NCI-H748 (cell line): Measurements from ENCODE around the gene MLLT10.

Experiments
- DNase-seq: peaks from one replicate; lab custom pipeline; 2025; ENCODE audit not compliant: unreplicated experiment; lab: John Stamatoyannopoulos, UW

The MLLT10 gene

DNA sequence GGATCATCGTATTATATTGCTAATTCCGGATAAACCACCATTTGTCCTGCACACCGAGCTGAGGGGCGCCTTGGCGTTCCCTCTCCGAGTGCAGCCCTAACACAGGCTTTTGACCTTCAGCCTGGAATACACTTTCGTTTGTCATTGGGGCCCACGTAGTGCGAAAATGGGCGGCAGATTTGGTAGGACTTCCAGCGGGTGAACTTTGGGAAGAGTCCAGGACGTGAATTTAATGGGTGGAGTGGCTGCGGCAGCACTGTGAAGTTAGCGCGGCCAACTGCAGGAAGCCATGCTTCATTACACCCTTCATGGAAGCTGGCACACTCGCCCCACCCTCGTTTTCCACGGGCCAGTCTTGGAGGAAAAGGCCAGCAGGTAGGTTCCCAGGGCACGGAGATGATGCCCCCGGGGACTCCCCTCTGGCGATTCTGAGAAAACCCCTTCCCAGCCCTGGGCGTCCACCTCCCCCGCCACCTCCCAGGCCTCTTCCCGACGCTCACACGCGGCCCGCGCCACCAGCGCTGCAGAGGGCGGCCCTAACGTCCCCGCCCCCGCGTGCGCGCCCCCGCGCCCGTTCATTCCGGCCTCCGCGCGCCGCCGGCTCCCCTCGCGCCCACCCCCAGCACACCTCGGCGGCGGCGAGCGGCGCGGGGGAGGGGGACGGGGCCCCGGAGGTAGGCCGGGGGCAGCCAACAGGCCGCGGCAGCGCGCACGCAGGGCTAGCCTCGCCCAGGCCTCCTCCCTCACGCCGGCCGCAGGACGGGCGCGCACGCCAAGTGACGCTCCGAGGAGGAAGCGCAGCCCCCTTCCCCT lies at the start of gene MLLT10:
Gene MLLT10, plus strand, starts transcription at position 766 of the 813 bp plus-strand sequence. CDS start 413 bp downstream, outside the sequence.
- peak; percentile 97 for DNase-seq

DNA sequence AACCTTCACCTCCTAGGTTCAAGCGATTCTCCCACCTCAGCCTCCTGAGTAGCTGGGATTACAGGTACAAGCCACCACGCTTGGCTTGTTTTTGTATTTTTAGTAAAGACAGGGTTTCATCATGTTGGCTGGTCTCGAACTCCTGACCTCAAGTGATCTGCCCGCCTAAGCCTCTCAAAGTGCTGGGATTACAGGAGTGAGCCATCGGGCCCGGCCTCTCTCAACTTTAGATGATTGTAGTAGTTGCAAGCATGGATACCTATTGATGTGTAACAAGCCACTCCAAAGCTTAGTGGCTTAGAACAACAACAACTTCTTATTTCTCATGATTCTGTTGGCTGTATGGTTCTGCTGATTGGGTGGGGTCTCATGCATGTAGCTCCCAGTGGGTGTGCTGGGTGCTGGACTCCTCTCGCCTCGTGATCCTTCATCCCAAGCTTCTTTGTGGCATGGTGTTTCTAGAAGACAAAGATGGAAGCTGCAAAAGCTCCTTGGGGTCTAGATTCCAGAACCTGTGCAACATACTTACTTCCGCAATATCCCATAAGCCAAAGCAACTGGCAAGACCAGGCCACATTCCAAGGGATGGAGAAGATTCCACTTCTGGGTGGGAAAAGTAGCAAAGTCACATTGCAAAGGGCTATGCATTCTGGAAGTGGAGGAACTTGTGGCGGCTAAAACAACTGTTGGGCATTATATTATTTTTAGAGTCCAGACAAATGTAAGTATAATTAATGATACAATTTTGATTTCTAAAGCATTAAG lies 46.4 kb upstream of the MLLT10 start:
- DNase-seq: no peak

DNA sequence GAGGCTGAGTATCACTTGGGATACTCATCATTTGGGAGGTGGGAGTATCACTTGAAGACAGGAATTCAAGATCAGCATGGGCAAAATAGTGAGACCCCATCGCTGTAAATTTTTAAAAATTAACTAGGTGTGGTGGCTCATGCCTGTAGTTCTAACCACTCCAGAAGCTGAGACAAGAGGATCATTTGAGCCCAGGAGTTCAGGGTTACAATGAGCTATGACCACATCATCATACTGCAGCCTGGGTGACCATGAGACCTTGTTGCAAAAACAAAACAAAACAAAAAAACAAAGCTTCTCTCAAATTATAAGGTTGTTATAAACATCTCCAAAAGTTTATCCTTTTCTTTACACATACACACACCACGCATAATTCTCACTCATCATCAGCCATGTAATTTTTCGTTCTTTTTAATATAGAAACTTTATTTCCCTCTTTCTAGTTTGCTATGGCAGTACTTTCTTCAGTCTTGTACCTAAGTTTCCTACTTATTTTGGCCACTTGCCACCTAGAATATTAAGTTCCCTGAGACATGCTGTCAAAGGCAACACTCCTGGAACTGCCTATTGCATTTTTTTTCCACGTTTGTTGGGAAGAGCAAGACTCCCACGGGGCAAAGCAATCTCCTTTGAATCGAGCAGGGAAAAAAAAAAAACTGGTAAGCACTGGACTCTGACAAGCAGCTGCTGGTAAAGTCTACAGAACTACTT lies 45.6 kb upstream of the MLLT10 start:
- no peak for DNase-seq

DNA sequence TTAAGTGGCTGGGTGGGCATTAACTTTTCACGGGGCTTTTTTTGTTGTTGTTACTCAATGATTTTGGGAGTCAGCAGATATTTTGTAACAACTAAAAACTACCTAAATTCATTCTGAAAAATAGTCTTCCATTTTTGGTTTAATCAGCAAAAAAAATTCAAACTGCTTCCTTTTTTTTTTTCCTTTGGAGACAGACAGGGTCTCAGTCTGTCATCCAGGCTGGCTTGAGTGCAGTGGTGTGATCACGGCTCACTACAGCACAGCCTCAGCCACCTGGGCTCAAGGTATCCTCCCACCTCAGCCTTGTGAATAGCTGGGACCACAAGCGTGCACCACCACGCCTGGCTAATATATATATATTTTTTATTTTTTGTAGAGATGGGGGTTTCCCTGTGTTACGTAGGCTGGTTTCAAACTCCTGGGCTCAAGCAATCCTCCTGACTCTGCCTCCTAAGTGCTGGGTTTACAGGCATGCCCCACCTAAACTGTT lies 45.0 kb upstream of the MLLT10 start:
- DNase-seq: no peak

DNA sequence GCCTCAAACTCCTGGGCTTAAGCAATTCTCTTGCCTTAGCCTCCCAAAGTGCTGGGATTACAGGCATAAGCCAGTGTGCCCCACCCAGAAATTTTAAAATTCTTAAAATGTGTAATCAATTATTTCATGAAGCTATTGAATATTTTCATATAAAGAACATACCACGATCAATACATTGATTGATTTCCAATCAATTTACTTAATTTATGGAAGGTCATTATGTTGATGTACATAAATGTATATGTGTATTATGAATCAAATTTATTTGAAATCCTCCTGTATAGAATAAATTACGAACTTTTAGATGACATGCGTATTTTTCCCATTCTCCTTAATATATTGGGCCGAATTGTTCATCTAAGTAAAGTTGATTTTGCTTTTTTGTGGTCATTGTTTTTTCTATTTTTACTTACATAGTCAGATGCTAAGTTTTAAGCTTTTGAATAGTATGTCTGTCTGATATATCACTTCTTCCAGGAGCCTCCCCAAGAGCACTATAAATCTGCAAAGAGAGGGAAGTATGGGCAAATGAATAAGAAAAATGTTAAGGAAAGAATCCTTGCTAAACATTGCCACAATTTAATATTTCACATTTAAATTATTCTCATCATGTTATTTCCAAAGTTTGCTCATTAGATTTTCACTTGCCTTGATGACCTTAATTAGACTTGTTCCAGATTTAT lies 43.9 kb upstream of the MLLT10 start:
- DNase-seq: no peak

DNA sequence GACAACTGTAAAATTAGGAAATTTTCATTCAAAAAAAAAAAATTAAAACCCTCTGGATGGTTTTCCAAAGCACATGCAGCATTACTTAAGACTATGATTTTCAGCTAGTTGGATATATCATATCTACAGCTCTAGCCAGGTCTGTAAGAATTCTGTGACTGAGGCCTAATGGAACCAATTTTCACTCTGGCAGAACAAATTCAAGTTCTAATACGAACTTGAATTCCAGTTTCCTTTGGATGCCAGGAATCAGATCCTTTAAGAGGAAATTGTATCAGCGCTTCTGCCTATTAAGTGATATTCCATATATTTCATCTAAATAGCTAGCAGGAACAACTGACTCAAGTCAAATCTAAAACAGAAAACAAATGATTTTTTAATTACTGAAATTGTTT lies 43.3 kb upstream of the MLLT10 start:
- DNase-seq: no peak

DNA sequence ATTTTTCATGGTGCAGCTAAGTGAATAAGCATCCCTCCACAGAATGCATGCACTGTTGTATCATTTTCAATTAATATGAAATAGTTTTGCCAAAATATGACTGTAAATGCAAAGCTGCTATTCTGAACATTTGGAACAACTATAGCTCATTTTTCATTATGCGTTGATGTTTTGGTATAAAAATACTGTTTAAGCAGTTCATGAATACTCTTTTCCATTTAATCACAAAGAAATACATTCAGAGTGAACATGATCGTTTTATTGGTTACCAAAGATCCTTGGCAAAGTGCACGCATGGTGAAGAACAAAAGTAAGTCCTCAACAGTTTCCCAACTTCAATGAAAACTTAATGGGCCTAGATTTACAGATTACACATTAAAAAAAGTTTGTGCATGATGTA lies 41.6 kb upstream of the MLLT10 start:
- no peak for DNase-seq

DNA sequence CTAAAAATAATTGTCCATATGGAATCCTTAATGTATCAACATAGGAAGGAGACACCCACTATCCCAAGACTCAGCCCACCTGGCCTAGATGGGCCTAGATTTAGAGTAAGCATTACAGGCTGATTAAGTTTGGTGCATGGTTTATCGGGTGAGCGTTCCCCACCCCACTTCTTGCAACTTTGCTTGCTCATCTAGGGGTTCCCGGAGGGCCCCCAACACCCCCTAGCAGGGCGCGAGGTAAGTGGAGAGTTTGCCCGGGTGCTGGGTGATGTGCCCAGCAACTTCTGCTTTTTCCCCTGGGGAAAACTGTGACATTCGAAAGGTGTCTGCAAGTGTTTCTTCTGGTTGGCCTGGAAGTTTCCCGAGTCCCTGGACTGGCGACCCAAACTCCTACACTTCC lies 40.2 kb upstream of the MLLT10 start:
- no peak for DNase-seq

DNA sequence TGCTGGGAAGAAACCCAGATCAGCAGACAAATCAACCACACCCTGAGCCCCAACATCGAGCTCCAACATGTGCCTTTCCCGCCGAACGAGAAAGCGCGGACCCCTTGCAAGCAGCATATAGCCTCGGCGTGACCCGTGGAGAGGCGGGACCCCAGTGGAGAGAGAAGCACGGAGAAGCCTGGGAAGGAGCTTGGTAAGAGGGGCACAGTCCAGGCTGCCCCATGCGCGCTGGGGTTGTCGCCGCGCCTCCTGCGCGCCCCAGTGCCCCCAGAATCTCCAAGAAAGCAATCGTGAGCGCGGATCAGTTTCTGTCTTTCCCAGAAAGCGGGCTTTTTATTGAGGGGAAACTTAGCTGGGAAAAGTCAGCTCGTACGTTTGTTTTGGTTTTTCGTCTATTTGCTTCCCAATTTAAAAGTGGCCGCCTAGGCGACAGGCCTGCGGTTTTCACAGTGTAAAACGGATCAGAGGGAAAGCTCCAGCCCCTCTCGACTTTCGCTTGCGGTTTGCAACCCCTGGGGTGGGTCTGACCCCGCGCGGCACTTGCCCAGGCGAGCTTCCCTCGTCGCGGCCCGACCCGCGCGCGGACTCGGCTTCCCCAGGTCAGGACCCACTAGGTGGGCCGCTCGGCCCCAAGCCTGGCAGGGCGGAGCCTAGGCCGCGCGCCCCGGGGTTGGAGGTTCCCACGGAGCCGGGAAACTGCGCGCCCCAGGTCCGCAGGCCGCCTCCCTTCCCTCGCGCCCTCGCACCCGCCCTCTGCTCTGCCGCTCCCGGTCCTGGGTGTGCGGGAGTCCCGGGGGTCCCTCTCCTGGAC lies 39.6 kb upstream of the MLLT10 start:
- DNase-seq: peak; percentile 42

DNA sequence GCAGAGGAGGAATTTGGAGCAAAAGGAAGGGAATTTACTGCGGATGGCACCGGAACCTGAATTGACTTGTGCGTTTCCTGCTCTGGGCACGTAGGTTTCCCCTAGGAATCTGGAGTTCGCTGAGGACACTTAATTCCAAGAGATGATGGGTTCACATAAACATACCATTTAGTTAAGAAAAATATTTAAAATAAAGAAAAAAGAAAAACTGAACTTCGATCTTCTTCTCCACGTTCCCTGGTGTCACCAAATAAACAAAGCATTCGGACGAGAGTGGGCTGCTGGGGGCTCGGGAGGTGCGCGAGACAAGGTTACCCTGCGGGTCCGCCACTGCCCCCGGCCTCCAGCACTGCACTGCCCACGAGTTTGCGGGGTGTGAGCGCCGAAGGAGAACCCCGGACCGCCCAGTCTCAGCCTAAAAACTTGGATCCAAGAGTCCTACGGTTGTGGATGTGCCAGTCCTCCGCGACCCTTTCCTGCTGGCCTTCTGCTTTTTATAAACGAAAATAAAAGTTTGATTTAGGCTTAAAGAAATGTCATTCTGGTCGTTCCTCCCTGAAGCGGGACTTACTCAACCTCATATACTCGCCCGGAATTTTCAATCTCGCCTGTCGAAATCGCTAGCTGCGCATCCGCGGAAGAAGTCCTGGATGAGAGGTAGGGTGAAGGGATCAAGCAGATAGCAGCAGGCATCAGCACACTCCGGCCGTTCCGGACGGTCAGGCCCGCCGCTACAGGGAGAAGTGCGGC lies 38.9 kb upstream of the MLLT10 start:
- peak; percentile 34 for DNase-seq

DNA sequence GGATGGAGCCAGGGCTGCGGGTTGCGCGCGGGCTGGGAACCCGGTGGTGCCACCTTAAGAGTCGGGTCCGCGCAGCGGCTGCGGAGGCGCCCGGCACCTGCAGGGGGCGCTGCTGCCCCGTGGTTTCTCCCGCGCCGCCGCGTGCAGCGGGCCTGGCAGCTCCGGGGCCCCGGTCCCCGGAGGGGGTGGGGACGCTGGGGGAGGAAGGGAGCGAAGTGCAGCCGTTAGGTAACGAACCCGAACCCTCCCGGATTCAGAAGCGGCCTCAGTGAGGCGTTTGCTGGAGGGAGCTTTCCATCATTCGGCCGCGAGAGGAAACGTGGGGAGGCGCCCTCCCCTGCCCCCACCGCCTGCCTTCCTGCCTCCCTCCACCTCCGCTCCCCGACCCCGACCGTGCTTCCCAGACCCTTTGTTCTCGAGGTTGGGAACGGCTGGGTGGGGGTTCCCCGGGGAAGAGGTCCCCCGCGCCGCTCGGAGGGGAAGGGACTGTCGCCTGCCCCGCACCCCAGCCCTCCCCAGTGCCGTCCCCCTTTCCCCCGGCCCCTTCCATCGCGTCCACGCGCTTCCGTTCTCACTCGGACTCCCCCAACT lies 38.2 kb upstream of the MLLT10 start:
- peak; percentile 84 for DNase-seq

DNA sequence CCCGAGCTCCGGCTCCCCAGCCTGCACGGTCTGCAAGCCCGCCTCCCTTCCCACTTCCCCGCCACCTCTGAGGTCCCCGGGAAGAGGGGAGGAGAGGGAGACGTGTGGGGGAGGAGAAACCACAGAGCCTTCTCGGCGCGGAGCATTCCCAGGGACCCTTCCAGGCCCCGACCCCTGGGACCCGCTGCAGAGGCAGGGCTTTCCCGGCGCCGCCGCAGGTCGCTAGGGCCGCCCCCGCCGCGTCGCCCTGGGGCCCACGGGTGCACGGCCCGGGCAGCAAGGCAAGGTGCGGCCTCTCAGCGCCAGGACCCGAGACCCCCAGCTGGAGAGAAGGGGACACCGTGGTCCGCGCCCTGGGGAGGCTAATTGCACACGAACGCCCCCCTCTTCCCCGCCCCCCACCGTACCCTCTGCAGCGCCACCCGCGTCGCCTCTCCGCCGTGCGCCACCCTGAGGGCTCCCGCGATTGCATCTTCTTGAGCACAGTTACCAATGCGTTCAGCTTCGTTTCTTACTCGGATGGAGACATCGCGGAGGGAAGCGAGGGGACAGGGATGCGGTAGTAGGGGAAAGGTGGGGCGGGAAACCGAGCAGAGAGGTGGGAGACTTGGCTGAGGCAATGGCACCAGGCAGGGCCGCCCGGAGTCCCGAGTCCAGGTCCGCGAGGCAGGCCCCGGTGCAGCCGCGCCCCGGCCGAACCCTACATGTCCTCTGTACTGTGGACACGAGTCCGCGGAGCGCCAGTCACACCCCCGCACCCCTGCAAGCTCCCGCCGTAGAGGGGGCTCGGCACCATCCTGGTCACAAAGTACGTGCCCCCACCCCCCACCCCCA lies 37.5 kb upstream of the MLLT10 start:
- peak; percentile 68 for DNase-seq

DNA sequence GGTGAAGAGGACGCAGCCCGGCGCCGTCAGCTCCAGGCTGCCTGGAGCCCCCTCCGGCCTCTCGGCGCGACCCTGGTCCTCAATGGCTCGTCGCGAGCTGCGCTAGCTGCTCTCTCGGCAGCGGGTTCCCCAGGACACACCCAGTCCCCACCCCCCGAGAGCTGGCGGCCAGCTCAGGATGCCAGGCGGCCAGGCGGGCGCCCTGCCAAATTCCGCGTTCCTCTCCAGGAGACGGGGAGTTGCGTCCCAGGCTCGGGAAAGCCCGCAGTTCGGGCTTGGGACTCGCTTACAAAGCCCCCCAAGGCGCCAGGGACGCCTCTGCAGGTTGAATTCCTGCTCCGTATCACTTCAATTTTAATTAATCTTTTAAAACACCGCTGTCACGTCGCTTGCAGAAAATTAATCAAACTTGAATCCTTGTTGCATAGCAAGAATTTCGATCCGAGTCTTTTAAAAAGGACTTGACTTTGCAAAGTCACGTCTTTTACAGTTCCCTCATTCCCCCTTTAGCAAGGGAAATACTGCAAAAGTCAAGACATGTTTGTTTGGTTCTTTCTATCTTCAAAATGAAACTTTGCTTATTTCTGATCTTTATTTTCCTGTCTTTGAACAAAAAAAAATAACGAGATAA lies 36.7 kb upstream of the MLLT10 start:
- DNase-seq: peak; percentile 91

DNA sequence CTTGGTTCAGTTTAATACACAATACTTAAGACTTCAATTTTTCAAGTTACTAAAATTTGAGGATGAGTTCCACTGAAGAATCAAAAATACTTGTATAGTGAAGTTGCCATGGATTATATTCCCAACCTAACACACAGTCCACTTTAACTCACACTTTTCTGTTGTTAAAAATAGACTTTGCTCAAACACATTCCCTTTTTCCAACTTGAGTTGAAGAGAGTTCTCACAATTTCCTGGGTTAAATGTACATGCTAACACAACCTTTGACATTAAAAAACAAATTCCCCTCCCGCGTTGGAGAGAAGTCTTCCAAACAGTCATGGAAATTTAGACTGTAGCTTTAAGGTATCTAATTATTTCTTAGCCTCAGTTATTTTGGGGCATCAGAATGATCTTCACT lies 35.7 kb upstream of the MLLT10 start:
- no peak for DNase-seq

DNA sequence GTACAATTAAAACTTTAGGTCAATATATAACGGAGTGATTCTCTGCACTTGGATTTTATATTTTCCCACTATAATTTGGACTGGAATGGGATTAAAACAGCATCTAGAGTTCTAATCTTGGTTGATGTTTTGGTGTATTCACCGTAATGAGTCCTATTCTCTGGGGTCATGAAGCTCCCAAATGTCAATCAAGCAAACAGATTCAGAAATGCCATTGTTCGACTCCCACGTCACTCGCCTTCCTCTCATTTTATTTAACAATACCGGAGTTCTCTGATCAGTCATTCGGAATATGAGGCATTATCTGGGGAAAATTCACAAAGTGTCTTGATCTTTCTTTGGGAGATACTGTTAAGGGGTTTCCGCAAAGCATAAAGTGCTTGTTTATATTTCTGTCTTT lies 35.0 kb upstream of the MLLT10 start:
- DNase-seq: no peak

DNA sequence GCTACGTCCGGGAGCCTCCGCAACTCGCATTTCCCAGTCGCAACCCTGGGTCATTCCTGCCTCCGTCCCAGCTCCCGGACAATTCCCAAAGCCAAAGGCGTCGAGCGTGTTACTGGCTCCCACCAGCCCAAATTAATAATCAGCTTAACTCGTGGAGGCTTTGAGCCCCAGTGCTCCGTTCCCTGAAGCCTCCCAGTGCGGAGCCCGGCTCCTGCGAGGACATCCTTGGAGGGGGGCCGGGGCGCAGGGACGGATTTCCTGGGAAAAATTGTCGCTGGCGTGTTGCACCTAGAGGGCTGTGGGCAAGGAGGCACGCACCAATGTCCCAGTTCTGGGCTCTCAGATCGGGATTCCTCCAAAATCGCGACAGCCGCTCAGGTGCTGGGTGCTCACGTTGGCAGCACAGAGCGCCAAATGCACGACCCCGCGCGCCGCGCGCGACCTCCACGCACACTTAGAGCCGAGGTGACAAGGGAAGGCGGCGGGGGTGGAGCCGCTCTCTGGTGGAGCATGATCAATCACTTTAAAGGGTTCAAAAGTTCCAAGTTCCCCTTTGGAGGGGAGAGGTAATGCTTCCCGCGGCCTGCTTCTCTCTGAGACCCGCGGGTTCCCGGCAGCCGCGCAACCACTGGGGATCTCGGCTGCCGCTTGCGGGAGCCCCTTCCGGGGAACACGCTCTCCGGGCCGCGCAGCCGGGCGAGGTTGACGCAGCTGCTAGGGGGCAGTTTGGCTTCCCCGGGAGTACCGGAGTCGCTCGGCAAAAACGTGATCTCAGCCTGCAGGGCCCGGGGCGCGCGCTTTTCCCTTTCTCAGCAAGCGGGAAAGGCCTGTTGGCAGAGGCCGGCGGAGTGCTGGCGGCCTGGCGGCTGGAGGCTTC lies 34.1 kb upstream of the MLLT10 start:
- no peak for DNase-seq

DNA sequence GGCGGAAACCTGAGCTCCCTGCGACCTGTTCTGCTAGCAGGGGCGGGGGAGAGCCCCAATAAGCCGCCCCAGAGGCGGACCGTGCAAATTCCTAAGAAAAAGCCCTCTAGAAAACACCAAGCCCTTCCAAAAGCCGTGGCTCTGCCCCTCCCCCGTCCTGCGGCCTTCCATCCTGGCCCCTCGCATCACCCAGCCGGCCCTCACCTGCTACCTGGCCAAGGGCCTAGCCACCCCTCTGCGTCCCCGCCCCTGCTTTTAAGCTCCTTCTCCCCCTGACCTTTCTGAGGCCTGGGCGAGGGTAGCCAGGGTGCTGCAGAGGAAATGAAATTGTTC lies 33.5 kb upstream of the MLLT10 start:
- DNase-seq: no peak
